GM19035 (cell line): ENCODE results near the gene FAM241A.
"Not testable (repeated sequence)": the region's sequence is repeated elsewhere in the genome, so short reads cannot be mapped to it uniquely, and the experiment has no call there.

Experiments
- ATAC-seq: cut with Tn5 transposase; IDR thresholded peaks from one replicate; pipeline ENCODE4 v1.9.1; 2021; ENCODE audit not compliant: unreplicated experiment

FAM241A gene

DNA sequence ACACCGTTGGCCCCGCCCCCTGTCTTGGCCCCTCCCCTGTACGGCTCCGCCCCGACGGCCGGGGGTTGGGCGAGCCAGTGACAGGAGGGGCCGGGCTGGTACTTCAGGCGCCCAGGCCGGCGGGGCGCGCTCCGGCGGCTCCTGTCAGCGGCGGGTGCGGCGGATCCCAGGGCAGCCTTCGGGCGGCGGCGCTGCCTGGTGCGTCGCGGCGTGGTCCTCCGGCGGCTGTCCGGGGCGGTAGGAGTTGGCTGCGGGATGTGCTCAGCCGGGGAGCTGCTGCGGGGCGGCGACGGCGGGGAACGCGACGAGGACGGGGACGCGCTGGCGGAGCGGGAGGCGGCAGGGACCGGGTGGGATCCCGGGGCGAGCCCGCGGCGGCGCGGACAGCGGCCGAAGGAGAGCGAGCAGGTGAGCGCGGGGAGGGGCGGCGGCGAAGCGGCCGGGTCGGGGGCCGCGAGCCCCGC, at the start of gene FAM241A:
Gene FAM241A (plus strand): TSS at position 129 of the 464 bp plus-strand sequence. CDS start 127 bp downstream, at position 256.
- ATAC-seq: peak; percentile 89

DNA sequence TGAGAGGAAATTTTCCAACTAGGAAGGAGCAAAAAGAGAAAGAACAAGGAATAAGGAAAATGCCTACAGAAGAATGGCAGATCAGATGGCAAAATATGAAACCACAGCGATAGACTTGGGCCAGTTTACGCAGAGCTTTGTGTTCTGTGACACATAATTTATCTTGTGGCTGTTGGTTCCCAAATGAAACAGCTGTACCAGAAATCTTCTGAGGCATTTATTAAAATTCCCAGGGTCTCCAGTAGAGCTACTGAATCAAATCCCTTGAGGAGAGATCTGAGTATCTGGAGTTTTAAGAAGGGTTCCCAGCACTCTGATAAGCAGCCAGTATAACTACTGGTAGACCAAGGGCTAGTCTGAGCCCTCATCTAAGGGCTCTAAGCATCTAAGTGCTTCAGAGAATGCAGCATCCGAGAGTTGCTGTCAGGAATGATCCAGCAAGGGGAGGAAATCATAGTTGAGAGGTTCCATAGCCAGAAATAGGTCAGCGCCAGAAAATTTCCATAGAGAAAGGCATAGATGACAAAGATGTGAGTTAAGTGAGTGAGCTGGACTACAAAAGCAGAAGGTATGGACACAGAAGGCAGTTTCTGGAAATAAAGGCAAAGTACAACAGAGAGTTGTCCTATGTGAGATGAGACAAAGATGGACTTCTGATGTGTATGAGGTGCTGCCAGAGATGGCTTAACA, 46.3 kb upstream of the FAM241A start:
- ATAC-seq: no peak

DNA sequence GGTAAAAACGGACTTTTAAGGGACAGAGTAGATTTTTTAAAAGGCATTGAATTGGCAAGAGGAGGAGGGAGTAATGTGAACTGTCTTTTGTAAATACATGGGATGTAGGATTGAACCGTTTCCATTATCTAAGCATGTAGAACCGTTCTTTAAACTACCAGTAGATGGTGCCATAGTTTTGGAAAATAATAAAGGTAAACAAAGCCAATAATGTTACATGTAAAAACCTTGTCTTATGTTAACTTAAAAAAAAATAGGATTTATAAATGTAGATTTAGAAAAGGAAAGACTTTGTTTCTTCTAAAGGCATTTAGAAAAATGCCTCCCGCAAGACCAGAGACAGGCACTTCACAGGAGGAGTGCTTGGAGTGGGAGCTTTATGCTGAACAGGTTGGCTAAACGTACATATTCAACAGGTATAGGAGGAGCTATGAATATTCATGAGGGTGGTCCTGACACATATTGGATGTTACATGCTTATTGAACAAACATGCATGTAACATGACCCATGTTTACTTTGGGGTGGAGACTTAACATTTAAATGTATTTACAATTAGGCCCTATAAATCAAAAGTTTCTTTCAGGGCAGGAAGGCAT, 45.5 kb upstream of the FAM241A start:
- ATAC-seq: peak; percentile 78

DNA sequence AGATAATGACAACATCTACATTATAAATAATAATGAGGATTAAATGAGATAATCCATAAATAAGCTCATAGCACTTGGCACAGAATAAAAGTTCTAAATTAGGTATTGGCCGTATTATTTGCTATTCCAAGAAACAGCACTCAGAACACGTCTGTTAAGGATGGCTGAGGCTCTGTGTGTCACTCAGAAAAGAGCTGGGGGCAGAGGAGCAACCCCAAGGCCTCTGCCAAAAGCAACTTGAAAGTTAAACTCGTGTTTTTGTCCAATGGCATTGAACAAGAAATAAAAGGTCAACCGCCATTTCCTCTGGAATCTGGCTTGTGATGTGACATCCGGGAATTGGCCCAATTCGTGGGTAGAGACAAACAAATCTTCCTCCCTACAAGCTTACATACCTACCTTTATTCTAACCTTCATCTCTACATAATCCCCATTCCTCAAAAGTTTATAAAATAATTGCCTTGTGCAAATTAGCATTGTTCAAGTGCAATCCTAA, 42.3 kb upstream of the FAM241A start:
- no peak for ATAC-seq

DNA sequence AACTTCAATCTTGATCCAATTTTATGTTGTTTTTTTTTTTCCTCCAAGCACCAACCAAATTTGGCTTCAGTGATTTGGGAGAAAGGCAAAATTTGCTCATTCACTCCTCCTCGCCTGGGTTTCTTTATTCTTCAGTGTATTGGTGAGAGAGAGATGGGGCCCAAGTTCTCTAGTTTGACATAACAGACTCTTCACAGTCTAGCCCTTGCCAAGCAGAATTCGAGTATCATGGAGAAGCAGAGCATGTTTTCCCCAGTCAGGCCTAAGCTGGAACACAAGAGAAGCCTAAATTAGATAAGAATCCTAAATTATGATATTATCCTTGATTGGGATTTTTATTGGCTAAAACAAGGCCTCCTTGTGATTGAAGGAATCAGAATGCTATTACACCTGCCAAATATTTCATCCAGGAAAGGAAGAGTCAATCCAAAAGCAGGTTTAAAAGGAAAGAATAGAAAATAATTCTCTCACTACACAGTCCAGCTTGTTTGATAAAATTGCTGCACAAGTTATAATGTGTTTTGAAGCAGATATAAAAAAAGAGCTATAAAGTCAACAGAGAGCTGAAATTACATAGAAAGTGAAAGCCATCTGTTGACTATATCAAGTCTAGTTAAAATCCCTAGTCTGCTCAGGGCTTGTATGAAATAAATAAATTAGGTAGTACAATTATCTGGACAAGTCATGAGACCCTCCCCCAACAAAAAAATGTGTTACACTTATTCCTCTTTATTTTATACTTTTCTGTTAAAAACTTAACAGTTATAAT, 39.9 kb upstream of the FAM241A start:
- ATAC-seq: no peak

DNA sequence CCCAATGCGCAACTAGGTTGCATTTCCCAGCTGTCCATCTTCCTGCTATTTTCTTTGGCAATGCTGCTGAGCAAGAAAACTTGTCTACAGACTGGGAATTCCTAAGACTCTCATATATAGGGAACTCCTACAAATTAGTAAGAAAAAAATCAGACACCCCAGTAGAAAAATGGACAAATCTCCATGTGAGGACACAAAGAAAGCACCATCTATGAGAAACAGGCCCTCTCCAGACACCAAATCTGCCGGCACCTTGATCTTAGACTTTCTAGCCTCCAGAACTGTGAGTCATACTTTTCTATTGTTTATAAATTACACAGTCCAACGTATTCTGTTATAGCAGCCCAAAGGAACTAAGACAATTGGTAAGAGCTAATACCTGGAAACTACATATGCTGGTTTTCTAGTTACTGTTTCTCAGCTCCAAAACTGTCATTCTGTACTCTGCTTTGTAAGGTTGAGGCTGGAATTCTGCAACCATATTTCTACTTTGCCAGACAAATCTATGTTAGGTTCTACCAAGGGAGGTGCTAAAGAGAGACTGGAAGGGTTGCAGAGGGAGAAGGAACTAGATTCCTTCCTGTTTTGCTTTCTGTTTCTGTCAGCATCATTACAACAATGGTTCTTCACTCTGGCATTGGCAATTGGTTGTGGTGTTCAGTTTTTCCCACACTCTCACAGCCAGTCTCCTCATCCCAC, 35.7 kb upstream of the FAM241A start:
- no peak for ATAC-seq

DNA sequence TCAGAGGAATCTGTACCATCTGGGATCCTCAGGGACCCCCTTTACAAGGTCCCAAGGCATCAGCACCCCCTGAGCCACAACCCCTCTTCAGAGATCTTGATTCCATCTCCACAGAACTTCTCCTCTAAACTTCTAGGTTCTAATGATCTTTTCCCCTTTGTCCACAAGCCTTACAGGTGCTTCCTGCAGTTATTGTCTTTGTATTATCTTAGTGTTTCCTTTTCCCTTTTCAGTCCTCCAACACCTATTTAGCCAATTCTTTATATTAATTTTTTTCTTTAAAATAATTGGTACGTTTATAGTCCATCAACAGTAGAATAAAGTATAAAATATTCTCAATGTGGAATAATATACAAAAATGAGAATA, 35.2 kb upstream of the FAM241A start:
- ATAC-seq: no peak

DNA sequence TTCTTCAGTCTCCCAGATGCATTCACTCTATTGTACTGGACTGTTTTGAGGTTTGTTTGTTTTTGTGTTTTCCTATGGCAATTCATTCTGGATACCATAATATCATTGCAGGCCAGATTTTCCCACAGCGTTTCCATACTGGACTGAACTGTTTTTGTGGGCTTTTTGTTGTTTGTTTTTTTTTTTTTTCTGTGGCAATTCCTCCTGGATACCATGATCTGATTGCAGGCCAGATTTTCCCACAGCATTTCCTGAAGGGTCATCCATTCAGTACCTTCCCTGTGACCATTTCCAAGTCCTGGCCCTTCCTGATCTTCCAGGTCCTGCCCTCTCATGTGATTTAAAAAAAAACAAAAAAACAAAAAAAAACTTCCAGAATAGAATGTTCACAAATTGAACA, 33.9 kb upstream of the FAM241A start:
- ATAC-seq: no peak

DNA sequence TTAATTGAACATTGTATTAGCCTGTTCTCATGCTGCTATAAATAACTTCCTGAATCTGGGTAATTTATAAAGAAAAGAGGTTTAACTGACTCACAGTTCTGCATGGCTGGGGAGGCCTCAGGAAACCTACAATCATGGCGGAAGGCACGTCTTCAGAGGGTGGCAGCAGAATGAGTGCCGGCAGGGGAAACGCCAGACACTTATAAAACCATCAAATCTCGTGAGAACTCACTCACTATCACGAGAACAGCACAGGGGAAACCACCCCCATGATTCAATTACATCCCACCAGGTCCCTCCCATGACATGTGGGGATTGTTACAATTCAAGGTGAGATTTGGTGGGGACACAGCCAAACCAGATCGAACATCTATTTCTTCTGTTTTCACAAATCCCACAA, 33.2 kb upstream of the FAM241A start:
- not testable (repeated sequence) for ATAC-seq

DNA sequence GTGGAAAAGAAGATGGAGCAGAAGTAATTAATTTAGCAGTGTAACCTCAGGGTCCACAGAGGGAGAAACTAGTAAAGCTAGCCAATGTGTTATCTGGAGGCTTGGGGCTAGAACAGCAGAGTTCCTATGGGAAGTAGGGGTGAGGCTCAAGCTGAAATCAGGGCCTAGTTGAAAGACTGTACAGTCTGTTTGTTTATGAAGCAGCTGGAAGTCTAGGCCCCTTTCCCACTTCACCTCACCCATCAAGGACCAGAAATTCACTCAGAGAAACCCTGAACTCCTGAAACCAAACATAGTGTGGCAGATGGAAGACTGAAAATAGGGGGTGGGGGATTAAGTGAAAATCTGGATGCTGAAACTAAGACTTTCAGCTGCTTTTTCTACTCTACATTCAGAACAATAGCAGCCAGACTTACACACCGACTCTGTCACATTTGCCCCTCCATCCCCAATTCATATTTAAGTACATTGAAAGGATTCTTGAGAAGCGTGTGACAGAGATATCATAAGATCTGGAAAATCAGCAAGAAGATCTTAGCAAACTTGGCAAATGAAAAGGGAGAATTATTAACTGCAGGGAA, 32.6 kb upstream of the FAM241A start:
- no peak for ATAC-seq

DNA sequence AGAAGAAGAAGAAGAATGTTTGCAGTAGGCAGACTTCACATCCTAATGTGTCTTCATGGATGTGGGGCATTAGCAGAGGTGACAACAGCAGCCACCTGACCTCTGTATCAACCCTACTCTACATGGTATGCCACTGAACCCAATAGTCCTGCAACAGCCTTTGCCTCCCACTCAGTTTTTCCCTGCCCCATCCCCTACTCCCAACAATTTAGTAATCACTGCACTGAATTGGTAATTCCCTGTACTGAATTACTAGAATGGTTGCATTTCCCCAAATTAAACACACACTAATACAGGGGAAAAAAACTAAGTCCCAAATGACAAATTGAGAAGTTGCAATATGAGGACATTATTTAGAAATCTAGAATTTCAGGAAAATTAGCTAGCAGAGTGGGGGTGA, 31.4 kb upstream of the FAM241A start:
- ATAC-seq: no peak

DNA sequence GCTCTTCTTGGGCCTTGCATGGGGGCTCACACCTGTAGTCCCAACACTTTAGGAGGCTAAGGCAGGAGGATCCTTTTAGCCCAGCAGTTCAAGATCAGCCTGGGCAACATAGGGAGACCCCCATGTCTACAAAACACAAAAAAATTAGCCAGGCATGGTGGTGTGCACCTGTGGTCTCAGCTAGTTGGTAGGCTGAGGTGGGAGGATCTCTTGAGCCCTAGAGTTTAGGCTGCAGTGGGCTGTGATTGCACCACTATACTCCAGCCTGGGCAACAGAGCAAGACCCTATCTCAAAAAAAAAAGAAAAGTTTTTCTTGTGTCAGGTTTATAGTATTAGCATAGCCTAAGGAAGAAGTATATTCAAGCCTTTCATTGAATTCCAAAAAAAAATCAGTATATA, 30.8 kb upstream of the FAM241A start:
- no peak for ATAC-seq

DNA sequence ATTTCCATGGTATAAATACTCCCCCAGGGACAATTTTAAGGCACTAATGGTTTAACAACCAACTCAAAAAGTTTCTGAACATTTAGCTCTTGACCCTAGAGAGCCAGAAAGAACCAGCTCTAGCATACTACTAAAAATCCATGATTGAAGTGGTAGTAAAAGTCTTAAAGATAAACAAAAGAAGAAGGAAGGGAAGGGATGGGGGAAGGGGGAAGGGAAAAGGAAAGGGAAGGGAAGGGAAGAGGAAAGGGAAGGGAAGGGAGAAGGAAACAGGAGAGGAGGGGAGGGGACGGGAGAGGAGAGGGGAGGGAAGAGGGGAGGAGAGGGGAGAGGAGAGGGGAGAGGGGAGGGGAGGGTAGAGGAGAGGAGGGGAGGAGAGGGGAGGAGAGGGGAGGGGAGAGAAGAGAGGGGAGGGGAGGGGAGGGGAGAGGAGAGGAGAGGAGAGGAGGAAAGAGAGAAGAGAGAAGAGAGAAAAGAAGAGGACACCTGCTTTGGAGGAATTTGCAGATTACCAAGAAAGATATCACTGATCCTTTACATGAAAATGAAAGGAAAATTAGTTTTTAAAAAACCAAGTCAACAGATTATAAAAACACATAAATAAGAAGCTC, 26.4 kb upstream of the FAM241A start:
- ATAC-seq: no peak

DNA sequence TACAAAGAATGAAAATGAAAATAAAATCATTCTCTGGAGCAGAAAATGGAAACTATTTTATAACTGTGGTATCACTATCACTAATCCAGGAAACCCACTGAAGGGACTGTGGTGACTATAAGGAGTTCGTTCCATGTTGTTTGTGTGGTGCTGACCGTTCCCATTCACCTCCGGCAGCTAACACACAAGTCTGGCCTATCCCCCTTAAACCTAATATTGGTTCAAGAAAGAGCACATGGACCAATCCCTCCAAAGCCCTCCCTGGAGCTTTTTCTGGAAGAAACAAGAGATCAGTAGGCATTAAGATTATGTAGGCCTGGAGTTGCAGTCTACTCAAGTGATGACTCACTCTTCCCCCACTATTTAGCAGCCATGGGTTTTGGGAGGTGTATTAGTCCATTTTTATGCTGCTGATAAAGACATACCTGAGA, 25.9 kb upstream of the FAM241A start:
- peak; percentile 90 for ATAC-seq

DNA sequence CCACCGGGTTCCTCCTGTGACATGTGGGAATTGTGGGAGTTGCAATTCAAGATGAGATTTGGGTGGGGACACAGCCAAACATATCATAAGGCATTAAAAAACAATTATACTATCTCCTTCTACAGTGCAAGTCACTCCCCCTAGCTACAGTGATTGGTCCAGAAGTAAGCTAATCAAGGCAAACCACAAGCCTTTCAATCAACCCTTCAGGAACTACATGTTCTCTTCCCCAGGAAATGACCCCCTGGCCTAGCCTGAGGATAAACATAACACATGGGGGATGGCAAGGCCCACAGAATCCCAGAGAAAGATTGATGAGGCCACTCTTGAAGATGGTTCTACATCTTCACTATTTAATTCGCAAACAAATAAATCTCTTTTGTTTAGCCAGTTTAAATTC, 25.2 kb upstream of the FAM241A start:
- ATAC-seq: no peak

DNA sequence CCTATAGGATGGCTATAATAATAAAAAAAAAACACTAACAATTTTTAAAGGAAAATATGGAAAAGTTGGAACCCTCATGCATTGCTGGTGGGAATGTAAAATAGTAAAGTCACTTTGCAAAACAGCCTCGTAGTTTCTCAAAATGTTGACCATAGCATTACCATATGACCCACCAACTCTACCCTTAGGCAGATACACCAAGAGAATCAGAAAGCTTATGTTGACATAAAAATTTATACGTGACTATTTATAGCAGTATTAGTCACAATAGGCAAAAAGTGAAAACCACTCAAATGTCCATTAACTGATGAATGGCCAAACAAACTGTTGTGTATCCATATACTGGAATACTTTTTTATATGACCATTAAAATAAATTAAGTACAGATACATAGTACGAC, 19.8 kb upstream of the FAM241A start:
- no peak for ATAC-seq

DNA sequence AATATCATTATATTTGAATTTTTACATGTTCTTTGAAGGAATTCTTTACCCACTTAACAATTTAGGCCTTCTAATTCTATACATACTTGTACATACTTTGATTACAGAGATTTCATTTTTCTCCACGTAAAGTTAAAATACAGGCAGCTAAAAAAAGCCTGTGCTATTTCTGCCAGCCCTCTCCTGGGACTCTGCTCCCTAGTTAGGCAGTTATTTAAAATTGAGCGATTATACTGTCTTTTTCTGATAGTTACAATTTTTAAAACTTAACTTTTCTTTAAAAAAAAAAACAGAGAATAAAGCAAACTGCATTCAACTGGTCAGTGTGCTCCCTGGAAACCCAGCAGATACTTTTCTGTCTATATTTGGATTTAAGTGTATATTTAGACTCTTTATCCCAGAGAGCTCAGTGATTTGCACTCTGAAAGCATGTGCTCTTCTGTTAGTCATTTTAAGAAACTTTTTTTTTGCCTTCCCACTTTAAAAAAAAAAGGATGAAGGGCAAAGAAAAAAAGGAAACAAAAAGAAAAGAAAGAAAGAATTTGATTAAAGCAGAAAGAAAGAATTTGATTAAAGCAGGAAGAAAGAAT, 18.1 kb upstream of the FAM241A start:
- ATAC-seq: no peak

DNA sequence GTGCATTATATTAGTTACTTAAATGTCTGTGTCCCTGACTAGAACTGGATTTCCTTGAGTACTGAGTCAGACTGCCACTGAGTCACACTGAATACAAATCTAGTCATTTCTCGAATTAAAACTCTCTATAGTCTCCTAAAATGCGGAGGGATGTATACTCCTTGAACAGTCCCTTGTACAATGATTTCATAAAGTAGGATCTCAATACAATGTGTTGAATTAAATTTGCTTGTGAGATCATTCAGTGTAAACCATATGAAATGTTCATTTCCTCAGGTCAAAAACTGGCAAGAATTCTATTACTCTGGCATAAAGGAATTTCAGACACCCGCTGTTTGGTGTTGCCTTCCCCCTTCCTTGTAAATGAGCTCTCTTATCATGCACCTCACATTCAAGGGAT, 17.5 kb upstream of the FAM241A start:
- ATAC-seq: no peak

DNA sequence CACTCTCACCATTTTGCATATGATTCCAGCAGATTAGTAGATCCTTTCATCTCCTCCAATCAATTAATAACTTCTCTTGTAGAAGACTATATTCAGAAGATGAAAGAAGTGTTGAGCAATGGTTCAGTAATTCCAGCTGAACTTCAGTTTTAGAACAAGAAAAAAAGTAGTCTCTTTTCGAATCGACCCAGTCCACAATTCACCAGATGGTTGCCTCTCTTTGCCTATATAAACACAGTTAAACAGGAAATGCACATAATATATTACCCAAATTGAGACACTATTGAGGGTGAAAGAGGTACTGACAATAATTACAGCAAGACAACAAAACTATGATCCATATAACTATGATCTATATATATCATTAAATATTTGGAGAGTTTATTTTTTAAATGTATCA, 16.8 kb upstream of the FAM241A start:
- ATAC-seq: no peak

DNA sequence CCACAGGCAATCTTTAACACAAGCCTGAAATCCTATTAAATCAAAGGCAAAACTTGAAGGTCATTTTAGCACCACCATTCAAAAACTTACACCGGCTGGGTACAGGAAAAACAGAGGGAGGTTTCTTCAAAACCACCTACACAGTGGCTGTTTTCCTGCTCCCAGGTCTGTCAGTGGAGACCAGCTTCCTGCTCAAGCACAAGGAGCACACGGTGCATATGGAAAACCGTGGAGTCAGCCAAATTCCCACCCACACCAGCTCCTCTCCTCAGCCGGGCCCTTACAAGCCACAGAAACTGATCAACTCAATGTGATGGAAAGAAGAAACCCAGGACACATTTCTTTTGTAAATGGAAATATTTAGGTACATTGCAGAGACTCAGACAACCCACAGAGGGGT, 14.3 kb upstream of the FAM241A start:
- no peak for ATAC-seq
